Measurements from ENCODE around the gene GPC6. TPM values are rescaled to one million over a fixed set of nuclear protein-coding genes. Genes with fewer than 3 reads are reported as not detected.

Gene GPC6
- total RNA-seq, 3 donors from 2014 or later (not counting 1 experiment from before 2014, with no cell fraction given): not detected

- no peaks in the 10 kb centered on the region for H3K9me3 ChIP-seq (ENCODE audit: control insufficient read depth, insufficient read depth, low read length)
- H3K27ac ChIP-seq (ENCODE audit: low read length): no peak overlapping the region
- H3K4me1 Mint-ChIP-seq: peaks cover 0 to 4% of the 10 kb centered on the region in 2 donors
- no peaks in the 10 kb centered on the region for H3K9me3 Mint-ChIP-seq
- H3K27me3 Mint-ChIP-seq (ENCODE audit: low read depth in 2 of 2): no peaks in the 10 kb centered on the region
- no peaks in the 10 kb centered on the region for H3K27me3 ChIP-seq (ENCODE audit: control insufficient read depth, insufficient read depth, low read length)
- no peaks in the 10 kb centered on the region for H3K36me3 ChIP-seq (ENCODE audit: control insufficient read depth, insufficient read depth, low read length)
- H3K36me3 Mint-ChIP-seq: no peaks in the 10 kb centered on the region
- no peak for TF ChIP-seq CTCF (IDR thresholded peaks at IDR 0.05)
- H3K27ac Mint-ChIP-seq: no peak overlapping the region
- H3K4me3 ChIP-seq (ENCODE audit: low read length): no peak overlapping the region
- intact Hi-C loops (cut with micrococcal nuclease): no loop called here
- H3K4me3 Mint-ChIP-seq: no peak overlapping the region
- 91% methylated on average over 3 of the region's 3 CpGs for WGBS (ENCODE audit: insufficient coverage)
- no peak for DNase-seq
- no peak for ATAC-seq
- H3K4me1 ChIP-seq (ENCODE audit: control insufficient read depth, insufficient read depth, low read length): no peaks in the 10 kb centered on the region
Observed at GRCh38 chr13:94087100-94087499, 860.5 kb downstream of the GPC6 start.

- Mint-ChIP-seq H3K4me3 (no peak overlapping the region), H3K27ac (no peak overlapping the region), H3K9me3 (peaks cover 2 to 3% of the 10 kb centered on the region in 2 donors), H3K27me3 (ENCODE audit: low read depth in 2 of 2) (no peaks in the 10 kb centered on the region), H3K36me3 (no peaks in the 10 kb centered on the region), H3K4me1 (peaks cover 0 to 4% of the 10 kb centered on the region in 2 donors)
- Histone ChIP-seq H3K4me1 (ENCODE audit: control insufficient read depth, insufficient read depth, low read length) (no peaks in the 10 kb centered on the region), H3K4me3 (ENCODE audit: low read length) (no peak overlapping the region), H3K36me3 (ENCODE audit: control insufficient read depth, insufficient read depth, low read length) (no peaks in the 10 kb centered on the region), H3K27me3 (ENCODE audit: control insufficient read depth, insufficient read depth, low read length) (no peaks in the 10 kb centered on the region), H3K9me3 (ENCODE audit: control insufficient read depth, insufficient read depth, low read length) (no peaks in the 10 kb centered on the region), H3K27ac (ENCODE audit: low read length) (no peak overlapping the region)
- 50% methylated on average over 4 of the region's 4 CpGs for WGBS (ENCODE audit: insufficient coverage)
- ATAC-seq: no peak
- no peak for TF ChIP-seq CTCF (IDR thresholded peaks at IDR 0.05)
- DNase-seq: no peak
- intact Hi-C loops (cut with micrococcal nuclease): no loop called here
Observed at GRCh38 chr13:94088742-94089141, 862.1 kb downstream of the GPC6 start.

GRCh38 chr13:94090773-94091480 lies 864.3 kb downstream of the GPC6 start:
- TF ChIP-seq CTCF (IDR thresholded peaks at IDR 0.05): no peak
- H3K36me3 ChIP-seq (ENCODE audit: control insufficient read depth, insufficient read depth, low read length): no peaks in the 10 kb centered on the region
- Mint-ChIP-seq H3K36me3 (no peaks in the 10 kb centered on the region), H3K27me3 (ENCODE audit: low read depth in 2 of 2) (peaks cover 0 to 4% of the 10 kb centered on the region in 2 donors), H3K4me1 (peaks cover 0 to 4% of the 10 kb centered on the region in 2 donors), H3K27ac (no peak overlapping the region), H3K4me3 (no peak overlapping the region), H3K9me3 (peaks cover 2 to 3% of the 10 kb centered on the region in 2 donors)
- ATAC-seq: no peak
- DNase-seq: no peak
- intact Hi-C loops (cut with micrococcal nuclease): no loop called here
- no peak overlapping the region for H3K27ac ChIP-seq (ENCODE audit: low read length)
- 97% methylated on average over 2 of the region's 3 CpGs for WGBS (ENCODE audit: insufficient coverage)
- no peaks in the 10 kb centered on the region for H3K4me1 ChIP-seq (ENCODE audit: control insufficient read depth, insufficient read depth, low read length)
- no peak overlapping the region for H3K4me3 ChIP-seq (ENCODE audit: low read length)
- H3K9me3 ChIP-seq (ENCODE audit: control insufficient read depth, insufficient read depth, low read length): no peaks in the 10 kb centered on the region
- H3K27me3 ChIP-seq (ENCODE audit: control insufficient read depth, insufficient read depth, low read length): no peaks in the 10 kb centered on the region

Measured in natural killer cell (primary cell).